ENCODE data around the gene RPTOR.

RPTOR gene

GRCh38 chr17:80989586-80989913, 444.9 kb downstream of the RPTOR start:
- TF ChIP-seq CTCF (IDR thresholded peaks at IDR 0.05; ENCODE audit: low read depth, low read length, missing control alignments) = no peak
- in situ Hi-C loops (cut with HindIII; ENCODE audit: low sequenced_read_pairs) = no loop called here
- DNase-seq (ENCODE audit: low read depth) = no peak
- no peak overlapping the region for H3K4me3 ChIP-seq (ENCODE audit: low read depth, low read length)

GRCh38 chr17:80990921-80991644, 446.4 kb downstream of the RPTOR start:
- DNase-seq (ENCODE audit: low read depth) = no peak
- TF ChIP-seq CTCF (IDR thresholded peaks at IDR 0.05; ENCODE audit: low read depth, low read length, missing control alignments) = no peak
- peak overlapping the region; percentile 62 for H3K4me3 ChIP-seq (ENCODE audit: low read depth, low read length)
- in situ Hi-C loops (cut with HindIII; ENCODE audit: low sequenced_read_pairs) = no loop called here

GRCh38 chr17:80991645-80992076, 447.0 kb downstream of the RPTOR start, which contains the start of gene CHMP6:
CHMP6 (plus strand) TSS chr17:80991841; CDS start chr17:80991919, 78 bp downstream.
- no peak for TF ChIP-seq CTCF (IDR thresholded peaks at IDR 0.05; ENCODE audit: low read depth, low read length, missing control alignments)
- DNase-seq (ENCODE audit: low read depth) = no peak
- peak within 1 kb of the TSS; percentile 62 for H3K4me3 ChIP-seq (ENCODE audit: low read depth, low read length)
- in situ Hi-C loops (cut with HindIII; ENCODE audit: low sequenced_read_pairs) = no loop called here

- no peak for TF ChIP-seq CTCF (IDR thresholded peaks at IDR 0.05; ENCODE audit: low read depth, low read length, missing control alignments)
- in situ Hi-C loops (cut with HindIII; ENCODE audit: low sequenced_read_pairs) = no loop called here
- peak overlapping the region; percentile 62 for H3K4me3 ChIP-seq (ENCODE audit: low read depth, low read length)
- DNase-seq (ENCODE audit: low read depth) = no peak
Observed at GRCh38 chr17:80992077-80992947, 447.7 kb downstream of the RPTOR start.

- in situ Hi-C loops (cut with HindIII; ENCODE audit: low sequenced_read_pairs) = no loop called here
- peak overlapping the region; percentile 62 for H3K4me3 ChIP-seq (ENCODE audit: low read depth, low read length)
- no peak for TF ChIP-seq CTCF (IDR thresholded peaks at IDR 0.05; ENCODE audit: low read depth, low read length, missing control alignments)
- DNase-seq (ENCODE audit: low read depth) = no peak
Observed at GRCh38 chr17:80992948-80993624, 448.4 kb downstream of the RPTOR start.

- no peak for DNase-seq (ENCODE audit: low read depth)
- no peak for TF ChIP-seq CTCF (IDR thresholded peaks at IDR 0.05; ENCODE audit: low read depth, low read length, missing control alignments)
Observed at GRCh38 chr17:80995131-80995530, 450.5 kb downstream of the RPTOR start.

More at GRCh38 chr17:80995131-80995530, 450.5 kb downstream of the RPTOR start:
- no peak overlapping the region for H3K4me3 ChIP-seq (ENCODE audit: low read depth, low read length)
- in situ Hi-C loops (cut with HindIII; ENCODE audit: low sequenced_read_pairs) = no loop called here
